Inflammatory macrophage (primary cell): ENCODE results near the gene SH2B3.
"Not testable (repeated sequence)": the region's sequence is repeated elsewhere in the genome, so short reads cannot be mapped to it uniquely, and the experiment has no call there.

ENCODE experiments used
- DNase-seq, 2 donors: peaks; one replicate each; pipeline ENCODE4 v3.0.0-alpha.2; 2020 to 2022

Gene SH2B3

DNA sequence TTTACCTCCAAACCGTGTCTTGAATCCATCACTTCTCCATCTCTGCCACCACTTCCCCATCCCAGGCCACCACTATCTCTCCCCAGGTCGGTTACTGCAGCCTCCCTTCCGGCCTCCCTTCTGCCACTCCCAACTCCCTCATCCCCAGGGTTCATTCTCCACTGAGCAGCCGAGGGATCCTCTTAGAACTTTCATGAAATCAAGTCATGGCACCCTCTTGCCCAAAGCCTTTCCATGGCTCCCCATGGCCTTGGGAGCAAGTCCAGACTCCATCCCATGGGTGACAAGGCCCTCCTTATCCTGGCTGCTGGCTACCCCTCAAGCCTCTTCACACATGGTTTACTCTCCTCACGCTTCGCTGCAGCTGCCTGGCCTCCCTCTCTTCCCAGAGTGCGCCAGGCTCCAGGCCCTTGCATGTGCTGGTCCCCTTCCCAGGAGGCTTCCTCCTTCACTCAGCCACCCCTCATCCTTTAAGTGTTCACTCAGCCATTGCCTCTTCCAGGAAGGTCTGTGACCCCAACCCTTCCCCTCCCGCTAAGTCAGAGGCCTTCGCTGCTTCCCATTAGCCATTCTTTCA lies 17.9 kb upstream of the SH2B3 start:
- DNase-seq = no peak

DNA sequence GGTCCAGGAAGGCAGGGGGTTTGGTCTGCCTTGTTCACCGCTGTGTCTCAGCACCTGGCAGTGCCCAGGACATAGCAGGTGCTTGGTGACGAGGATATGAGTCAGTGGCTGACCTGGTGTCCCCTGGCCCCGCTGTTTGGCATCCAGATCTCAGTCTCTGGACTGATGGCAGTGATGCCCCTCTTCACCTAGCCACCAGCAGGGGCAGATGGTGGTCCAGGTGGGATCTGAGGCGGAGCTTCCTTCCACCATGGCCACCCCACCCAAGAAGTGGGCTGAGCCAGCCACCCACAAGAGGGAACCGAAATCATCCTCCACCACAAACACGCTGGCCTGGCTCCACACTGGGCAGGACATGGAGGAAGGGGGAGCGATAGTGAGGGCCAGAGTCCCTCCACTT lies 16.1 kb upstream of the SH2B3 start:
- DNase-seq = no peak

DNA sequence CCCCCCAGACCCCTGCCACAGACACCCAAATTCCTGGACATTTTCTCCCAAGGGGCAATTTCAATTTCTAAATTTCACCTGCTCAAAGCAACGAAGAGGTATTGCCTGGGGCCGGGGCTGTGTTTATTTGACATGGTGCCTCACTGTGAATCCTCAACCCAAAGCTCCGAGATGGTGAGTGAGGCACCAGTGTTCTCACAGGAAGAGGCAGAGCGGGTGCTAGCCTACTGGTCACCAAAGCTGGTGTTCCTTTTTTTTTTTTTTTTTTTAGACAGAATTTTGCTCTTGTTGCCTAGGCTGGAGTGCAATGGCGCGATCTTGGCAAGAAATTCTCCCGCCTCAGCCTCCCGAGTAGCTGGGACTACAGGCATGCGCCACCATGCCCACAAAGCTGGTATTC lies 14.8 kb upstream of the SH2B3 start:
- DNase-seq = peak; percentile 32 to 50

DNA sequence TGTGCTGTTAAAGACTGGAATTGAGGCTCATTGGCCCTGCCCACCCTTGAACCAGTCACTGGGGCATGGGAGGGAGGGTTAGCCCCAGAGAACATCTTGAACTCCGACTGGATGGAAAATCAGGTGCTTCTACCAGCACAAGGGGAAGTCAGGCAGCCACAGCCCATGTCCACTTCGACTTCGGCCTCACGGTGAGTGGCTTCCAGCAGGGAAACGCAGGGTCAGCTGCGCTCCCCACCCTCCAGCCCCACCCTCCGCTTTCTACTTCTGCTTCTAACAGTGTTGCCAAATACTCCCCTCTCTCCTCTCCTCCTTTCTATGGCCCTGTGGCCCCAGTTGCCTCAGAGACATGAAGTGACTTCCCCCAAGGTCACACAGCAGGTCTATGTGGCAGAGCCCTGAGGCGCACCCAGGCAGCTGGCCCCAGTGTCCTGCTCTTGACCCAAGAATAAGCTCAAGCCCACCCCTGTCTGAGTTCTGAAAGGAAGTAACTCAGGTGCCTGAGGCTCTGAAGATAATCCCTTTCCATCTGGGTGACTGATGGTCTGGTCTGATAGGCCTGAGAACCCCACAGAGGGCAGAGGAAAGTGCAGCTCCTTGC lies 11.9 kb upstream of the SH2B3 start:
- DNase-seq = peak; percentile 95 to 97

DNA sequence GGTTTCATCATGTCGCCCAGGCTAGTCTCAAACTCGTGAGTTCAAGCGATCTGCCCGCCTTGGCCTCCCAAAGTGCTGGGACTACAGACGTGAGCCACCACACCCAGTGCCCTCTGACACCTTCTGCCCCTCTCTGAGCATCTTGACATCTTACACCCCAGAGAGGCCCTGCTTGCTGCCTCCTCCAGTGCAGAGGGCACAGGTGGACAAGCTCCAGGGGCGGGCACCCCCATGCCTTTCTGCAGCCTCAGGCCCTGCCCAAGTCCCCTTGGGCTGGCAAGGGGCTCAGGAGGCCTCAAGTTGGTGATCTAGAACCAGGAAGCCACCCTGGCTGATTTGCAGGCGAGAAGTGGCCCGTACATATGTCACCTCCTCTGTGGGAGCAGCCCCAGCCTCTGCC lies 11.2 kb upstream of the SH2B3 start:
- no peak for DNase-seq

- peak in 1 of 2 donors; percentile 49 for DNase-seq
Measured at GRCh38 chr12:111395336-111396187, 10.2 kb upstream of the SH2B3 start.

DNA sequence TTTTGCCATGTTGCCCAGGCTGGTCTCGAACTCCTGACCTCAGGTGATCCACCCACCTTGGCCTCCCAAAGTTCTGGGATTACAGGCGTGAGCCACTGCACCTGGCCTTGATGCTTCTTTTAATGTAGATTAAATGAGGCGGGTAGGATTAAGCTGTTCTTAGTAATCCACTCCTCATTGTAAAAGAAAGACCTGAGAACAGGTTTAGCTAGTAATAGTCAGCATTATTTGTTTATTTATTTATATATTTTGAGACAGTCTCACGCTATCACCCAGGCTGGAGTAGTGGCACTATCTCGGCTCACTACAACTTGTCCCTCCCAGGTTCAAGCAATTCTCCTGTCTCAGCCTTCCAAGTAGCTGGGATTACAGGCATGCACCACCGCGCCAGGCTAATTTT lies 9.5 kb upstream of the SH2B3 start:
- DNase-seq = not testable (repeated sequence)

DNA sequence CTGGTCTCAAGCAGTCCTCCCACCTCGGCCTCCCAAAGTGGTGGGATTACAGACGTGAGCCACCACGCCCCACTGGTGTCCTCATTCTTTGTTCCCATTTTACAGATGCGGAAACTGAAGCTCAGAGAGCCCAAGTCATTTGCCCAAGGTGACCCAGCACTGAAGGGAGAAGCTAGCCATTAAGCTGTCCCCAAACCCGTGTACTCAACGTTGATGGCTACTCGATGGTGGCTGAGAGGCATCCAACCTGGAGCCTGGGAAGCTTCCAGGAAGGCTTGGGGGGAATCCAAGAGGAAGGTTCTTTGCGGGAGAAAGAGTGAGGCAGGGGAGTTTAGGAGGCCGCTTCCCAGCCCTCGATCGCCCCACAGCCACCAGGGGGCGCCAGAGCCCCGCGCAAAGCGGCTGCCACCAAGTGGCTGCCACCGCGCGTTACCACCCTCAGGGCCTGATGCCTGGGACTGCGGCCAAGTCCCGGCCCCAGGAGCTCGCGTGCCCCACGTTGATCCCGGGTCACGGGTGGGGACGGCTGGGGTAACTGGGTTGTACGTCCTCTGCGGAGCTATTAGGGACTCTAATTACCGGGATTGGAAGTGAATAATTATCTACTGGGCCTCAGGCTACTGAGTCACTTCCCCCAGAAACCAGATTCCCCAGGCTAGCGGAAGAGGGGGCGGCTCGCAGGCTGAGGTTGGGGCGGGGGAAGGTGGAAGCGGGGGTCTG lies 8.8 kb upstream of the SH2B3 start:
- peak; percentile 92 to 95 for DNase-seq

- DNase-seq = peak; percentile 90 to 96
Measured at GRCh38 chr12:111398530-111398929, 7.2 kb upstream of the SH2B3 start.

DNA sequence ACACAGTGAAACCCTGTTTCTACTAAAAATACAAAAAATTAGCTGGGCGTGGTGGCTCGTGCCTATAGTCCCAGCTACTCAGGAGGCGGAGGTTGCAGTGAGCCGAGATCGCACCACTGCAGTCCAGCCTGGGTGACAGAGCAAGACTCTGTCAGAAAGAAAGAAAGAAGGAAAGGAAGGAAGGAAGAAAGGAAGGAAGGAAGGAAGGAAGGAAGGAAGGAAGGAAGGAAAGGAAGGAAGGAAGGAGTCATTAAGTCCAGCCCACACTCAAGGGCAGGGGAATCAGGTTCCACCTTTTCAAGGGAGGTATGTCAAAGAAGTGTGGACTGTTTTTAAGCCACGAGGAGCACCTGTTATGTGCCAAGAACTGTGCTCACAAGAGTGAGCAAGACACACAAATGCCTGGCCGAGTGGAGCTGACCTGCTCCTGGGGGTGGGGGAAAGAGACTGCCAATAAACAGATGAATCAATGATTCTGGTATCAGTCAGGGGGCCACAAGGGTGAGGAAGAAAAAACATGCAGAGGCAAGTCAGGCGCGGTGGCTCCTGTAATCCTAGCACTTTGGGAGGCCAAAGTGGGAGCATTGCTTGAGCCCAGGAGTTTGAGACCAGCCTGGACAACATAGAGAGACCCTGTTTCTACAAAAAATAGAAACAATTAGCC lies 5.8 kb upstream of the SH2B3 start:
- DNase-seq = not testable (repeated sequence)

DNA sequence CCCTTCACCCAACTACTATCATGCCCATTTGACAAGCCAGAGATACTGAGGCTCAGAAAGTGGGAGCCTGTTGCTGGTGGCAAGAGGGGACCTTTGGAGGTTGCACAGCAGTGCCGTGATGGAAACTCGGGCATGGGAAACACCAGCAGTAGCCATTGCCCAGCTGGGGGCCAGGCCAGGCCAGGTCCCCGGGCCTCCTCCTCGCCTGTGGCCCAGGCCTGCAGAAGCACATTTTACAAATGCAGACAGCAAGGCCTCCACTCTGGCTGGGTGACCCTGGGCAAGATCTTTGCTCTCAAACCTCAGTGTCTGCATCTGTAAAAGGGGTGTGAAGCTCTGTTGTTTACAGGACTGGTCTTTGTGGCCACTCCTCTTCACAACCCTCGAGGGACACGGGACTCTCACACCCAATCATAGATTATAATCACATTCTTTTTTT lies 4.5 kb upstream of the SH2B3 start:
- DNase-seq = no peak

- DNase-seq = not testable (repeated sequence)
Measured at GRCh38 chr12:111402490-111402824, 3.3 kb upstream of the SH2B3 start.

DNA sequence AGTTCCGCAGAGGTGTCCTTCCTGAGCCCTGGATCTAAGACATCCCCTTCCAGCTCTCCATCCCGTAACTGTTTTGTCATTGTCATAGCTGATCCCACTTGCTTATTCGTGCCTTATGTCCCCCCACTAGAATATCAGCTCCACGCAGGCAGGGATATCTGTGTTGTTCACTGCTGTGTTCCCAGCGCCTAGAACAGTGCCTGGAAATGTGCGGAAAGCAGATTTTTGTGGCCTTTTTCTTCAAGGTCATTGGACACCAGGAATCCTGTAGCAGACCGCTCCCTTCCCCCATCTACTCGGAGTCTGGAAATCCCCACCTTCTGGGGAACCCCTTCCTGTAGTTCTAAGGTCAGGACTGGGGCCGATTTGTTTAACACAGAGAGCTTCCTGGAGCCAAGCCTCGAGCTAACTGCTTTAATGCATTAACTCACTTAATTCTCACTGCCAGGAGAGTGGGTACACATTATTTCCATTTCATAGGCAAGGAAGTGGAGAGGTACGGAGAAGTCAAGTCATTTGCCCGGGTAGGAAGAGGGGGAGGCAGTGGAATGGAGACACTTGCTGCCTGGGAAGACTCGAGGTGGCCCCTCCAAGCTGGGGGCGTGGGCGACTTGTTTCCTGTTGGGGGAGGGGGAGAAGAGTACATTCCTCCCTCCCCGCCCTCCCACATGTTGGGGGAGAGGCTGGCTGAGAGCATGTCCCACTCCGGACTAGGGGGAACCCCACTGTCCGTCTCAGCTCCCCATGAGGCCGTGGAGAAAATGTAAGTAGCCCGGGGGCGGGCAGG lies 1.2 kb upstream of the SH2B3 start:
- peak; percentile 50 to 81 for DNase-seq

GRCh38 chr12:111405149-111405858 lies 419 bp upstream of the SH2B3 start:
- peak; percentile 99 to 100 for DNase-seq

GRCh38 chr12:111406474-111407376 lies 1.0 kb downstream of the SH2B3 start:
- DNase-seq = peak; percentile 67 to 77

GRCh38 chr12:111407377-111408115 lies 1.8 kb downstream of the SH2B3 start:
- no peak for DNase-seq

- DNase-seq = peak; percentile 90
Measured at GRCh38 chr12:111408116-111408440, 2.4 kb downstream of the SH2B3 start.

DNA sequence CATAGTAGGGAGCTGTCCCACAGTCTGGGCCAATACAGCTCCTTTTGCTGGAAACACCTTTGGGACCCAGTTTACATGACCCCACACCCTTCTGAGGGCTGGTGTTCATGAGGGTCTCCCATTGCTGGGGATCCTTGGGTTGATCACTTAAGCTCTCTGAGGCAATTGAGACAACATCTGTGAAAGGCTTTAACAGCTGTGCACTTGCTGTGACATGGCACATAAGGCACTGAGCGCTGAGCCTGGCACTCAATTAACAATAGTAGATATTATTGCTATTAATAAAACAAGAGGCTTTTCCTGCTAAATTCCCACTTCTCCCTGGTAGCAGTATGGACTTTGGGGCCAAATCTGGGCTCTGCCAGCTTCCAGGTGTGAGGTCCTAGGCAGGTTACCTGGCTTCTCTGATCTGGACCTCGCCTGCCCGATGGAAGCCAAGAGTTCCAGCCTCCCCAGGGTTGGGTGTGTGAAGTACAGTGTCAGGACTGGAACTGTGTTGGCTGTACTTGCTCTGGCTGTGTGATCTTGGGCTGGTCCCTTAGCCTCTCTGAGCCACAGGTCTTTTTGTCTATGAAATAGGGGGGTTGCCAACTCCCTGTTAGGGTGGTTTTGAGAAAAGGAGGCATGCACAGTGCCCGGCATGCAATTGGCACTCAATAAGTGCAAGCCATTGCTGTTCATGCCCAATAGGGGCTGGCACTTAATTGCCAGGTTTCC lies 3.1 kb downstream of the SH2B3 start:
- no peak for DNase-seq

GRCh38 chr12:111409403-111409779 lies 3.7 kb downstream of the SH2B3 start:
- no peak for DNase-seq
